HEK293 (cell line): ENCODE results near the gene BPIFA2.

Experiments
- CTCF ChIA-PET: fragments of 350-600 bp; formaldehyde crosslinking; extraction: SDS; loops from one replicate; lab custom pipeline; 2021; ENCODE audit warnings: antibody characterized with exemption; lab: Yijun Ruan, JAX
- POLR2A ChIA-PET: fragments of 300-600 bp; formaldehyde crosslinking; extraction: SDS; loops from one replicate; lab custom pipeline; 2020; ENCODE audit warnings: antibody characterized with exemption, inconsistent platforms; lab: Yijun Ruan, JAX
- H3K27ac ChIP-seq: fragments of 200-500 bp; sonication (Bioruptor generic); 2 replicates; pipeline ENCODE4 v1.5.1; 2014; ENCODE audit warnings: low read depth, low read length, control low read depth, inconsistent platforms; ENCODE audit errors: extremely low read depth
- H3K36me3 ChIP-seq, 2 experiments: fragments of 200-500 bp in 1 of 2; sonication (Bioruptor generic) in 1 of 2; 1 replicate in 1 of 2; 2 replicates in 1 of 2; pipeline ENCODE4 v1.5.1; 2014 to 2017; ENCODE audit warnings: inconsistent platforms in 2 of 2, low read length in 2 of 2; ENCODE audit not compliant: control insufficient read depth in 2 of 2, insufficient read depth in 1 of 2
- H3K4me1 ChIP-seq: fragments of 200-500 bp; sonication (Bioruptor generic); 2 replicates; pipeline ENCODE4 v1.5.1; 2014; ENCODE audit warnings: mild to moderate bottlenecking, low read length, inconsistent platforms; ENCODE audit not compliant: control insufficient read depth, insufficient read depth
- H3K4me3 ChIP-seq: 2 replicates; pipeline ENCODE4 v1.5.1; 2011; ENCODE audit warnings: low read depth, mild to moderate bottlenecking, control low read depth, low read length, moderate library complexity
- H3K9me3 ChIP-seq: fragments of 200-500 bp; sonication (Bioruptor generic); 2 replicates; pipeline ENCODE4 v1.5.1; 2014; ENCODE audit warnings: low read depth, low read length, inconsistent platforms; ENCODE audit not compliant: control insufficient read depth, insufficient read depth
- BCL11A ChIP-seq: fragments of 450-650 bp; formaldehyde crosslinking; IDR thresholded peaks from 2 replicates; pipeline ENCODE4 v1.5.1; 2016; ENCODE audit warnings: low read depth, missing biosample characterization, missing genetic modification characterization
- GFI1B ChIP-seq: fragments of 450-650 bp; formaldehyde crosslinking; IDR thresholded peaks from 2 replicates; pipeline ENCODE4 v1.5.1; 2016; ENCODE audit warnings: missing biosample characterization, missing genetic modification characterization
- MZF1 ChIP-seq: fragments of 450-650 bp; formaldehyde crosslinking; IDR thresholded peaks from 2 replicates; pipeline ENCODE4 v1.5.1; 2017; ENCODE audit warnings: missing biosample characterization, missing genetic modification characterization, borderline replicate concordance
- TRIM28 ChIP-seq: IDR thresholded peaks from 2 replicates; pipeline ENCODE4 v1.6.1; 2011; ENCODE audit warnings: low read length, control low read depth, borderline replicate concordance
- ZIC2 ChIP-seq: fragments of 450-650 bp; formaldehyde crosslinking; IDR thresholded peaks from 2 replicates; pipeline ENCODE4 v1.5.1; 2016; ENCODE audit warnings: missing biosample characterization, missing genetic modification characterization
- ZNF132 ChIP-seq: fragments of 450-650 bp; formaldehyde crosslinking; IDR thresholded peaks from 2 replicates; pipeline ENCODE4 v1.5.1; 2017; ENCODE audit warnings: missing biosample characterization, missing genetic modification characterization, borderline replicate concordance
- ZNF155 ChIP-seq: fragments of 450-650 bp; formaldehyde crosslinking; IDR thresholded peaks from 2 replicates; pipeline ENCODE4 v1.5.1; 2016; ENCODE audit warnings: missing biosample characterization, missing genetic modification characterization
- ZNF16 ChIP-seq: fragments of 450-650 bp; formaldehyde crosslinking; IDR thresholded peaks from 2 replicates; pipeline ENCODE4 v1.5.1; 2016; ENCODE audit warnings: low read depth, missing biosample characterization, missing genetic modification characterization
- ZNF169 ChIP-seq: fragments of 450-650 bp; formaldehyde crosslinking; IDR thresholded peaks from 2 replicates; pipeline ENCODE4 v1.5.1; 2016; ENCODE audit warnings: missing biosample characterization, missing genetic modification characterization
- ZNF175 ChIP-seq: fragments of 450-650 bp; formaldehyde crosslinking; IDR thresholded peaks from 2 replicates; pipeline ENCODE4 v1.5.1; 2016; ENCODE audit warnings: missing biosample characterization, missing genetic modification characterization
- ZNF501 ChIP-seq: fragments of 450-650 bp; formaldehyde crosslinking; IDR thresholded peaks from 2 replicates; pipeline ENCODE4 v1.5.1; 2016; ENCODE audit warnings: missing biosample characterization, missing genetic modification characterization
- ZNF518A ChIP-seq: fragments of 450-650 bp; formaldehyde crosslinking; conservative IDR thresholded peaks from 2 replicates; pipeline ENCODE4 v1.5.1; 2016; ENCODE audit warnings: low read depth, missing biosample characterization, missing genetic modification characterization
- ZNF529 ChIP-seq: fragments of 450-650 bp; formaldehyde crosslinking; IDR thresholded peaks from 2 replicates; pipeline ENCODE4 v1.5.1; 2017; ENCODE audit warnings: missing genetic modification characterization, missing biosample characterization; ENCODE audit not compliant: insufficient replicate concordance
- ZNF626 ChIP-seq: fragments of 450-650 bp; sonication (Bioruptor Pico); formaldehyde crosslinking; IDR thresholded peaks from 2 replicates; pipeline ENCODE4 v1.5.1; 2018; ENCODE audit warnings: missing biosample characterization, missing genetic modification characterization, inconsistent platforms
- ZNF664 ChIP-seq: fragments of 450-650 bp; formaldehyde crosslinking; IDR thresholded peaks from 2 replicates; pipeline ENCODE4 v1.5.1; 2016; ENCODE audit warnings: missing biosample characterization, missing genetic modification characterization
- ZNF747 ChIP-seq: fragments of 450-650 bp; formaldehyde crosslinking; IDR thresholded peaks from 2 replicates; pipeline ENCODE4 v1.5.1; 2016; ENCODE audit warnings: missing biosample characterization, missing genetic modification characterization
- ZNF768 ChIP-seq: fragments of 450-650 bp; formaldehyde crosslinking; IDR thresholded peaks from 2 replicates; pipeline ENCODE4 v1.5.1; 2018; ENCODE audit warnings: missing biosample characterization, mild to moderate bottlenecking, missing genetic modification characterization
- ZNF777 ChIP-seq: fragments of 450-650 bp; formaldehyde crosslinking; IDR thresholded peaks from 2 replicates; pipeline ENCODE4 v1.5.1; 2017; ENCODE audit warnings: missing biosample characterization, missing genetic modification characterization, borderline replicate concordance
- ZSCAN5A ChIP-seq: fragments of 450-650 bp; formaldehyde crosslinking; IDR thresholded peaks from 2 replicates; pipeline ENCODE4 v1.5.1; 2016; ENCODE audit warnings: missing biosample characterization, missing genetic modification characterization
- TF ChIP-seq, protein P1 (sequence below): fragments of 450-650 bp; formaldehyde crosslinking; IDR thresholded peaks from 2 replicates; pipeline ENCODE4 v1.5.1; 2017; ENCODE audit warnings: missing biosample characterization, missing genetic modification characterization
- TF ChIP-seq, protein P2 (sequence below): fragments of 450-650 bp; formaldehyde crosslinking; IDR thresholded peaks from 2 replicates; pipeline ENCODE4 v1.5.1; 2016; ENCODE audit warnings: missing biosample characterization, missing genetic modification characterization

BPIFA2 gene

DNA sequence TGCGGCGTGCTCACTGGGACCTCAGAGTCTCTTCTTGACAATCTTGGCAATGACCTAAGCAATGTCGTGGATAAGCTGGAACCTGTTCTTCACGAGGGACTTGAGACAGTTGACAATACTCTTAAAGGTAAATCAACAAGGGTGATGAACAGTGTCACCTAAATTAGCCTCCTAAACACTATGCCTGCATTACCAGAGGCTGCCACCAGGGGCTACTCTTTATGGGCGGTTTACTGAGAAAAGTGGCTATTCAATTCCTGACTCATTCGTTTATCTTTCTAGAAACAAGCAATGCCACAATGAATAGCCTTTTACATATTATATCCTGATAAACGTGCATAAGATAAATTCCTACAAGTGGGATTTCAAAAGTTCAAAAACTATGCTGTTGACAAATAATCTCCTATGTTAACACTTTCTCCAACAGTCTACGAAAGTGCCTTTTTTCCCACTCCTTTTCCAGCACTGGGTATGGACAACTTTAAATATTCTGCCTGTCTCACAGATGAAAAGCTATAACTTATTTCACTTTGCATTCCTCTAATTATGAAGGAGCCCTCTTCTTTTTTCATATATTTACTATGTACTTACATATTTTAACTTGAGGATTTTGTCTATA, 1.3 kb downstream of the BPIFA2 start:
- H3K36me3 ChIP-seq, result no peaks in the 10 kb centered on the region
- no peak overlapping the region for H3K4me3 ChIP-seq
- H3K9me3 ChIP-seq, result no peaks in the 10 kb centered on the region
- POLR2A ChIA-PET, result no interaction called here
- CTCF ChIA-PET, result interaction anchor here (0.6 to 1.3 kb wide), 4 partner anchors 9 to 252 kb away, joined by 3 to 6 read pairs (median 3); no protein-coding TSS in a partner anchor
- H3K4me1 ChIP-seq, result no peaks in the 10 kb centered on the region
- no peak overlapping the region for H3K27ac ChIP-seq
- TF ChIP-seq ZNF777 (tag by site-specific recombination), result no peak
- TF ChIP-seq ZNF768, result no peak
- no peak for TF ChIP-seq ZNF518A (tag by site-specific recombination)
- no peak for TF ChIP-seq ZIC2
- TF ChIP-seq ZNF132 (tag by site-specific recombination), result no peak
- no peak for TF ChIP-seq ZNF747 (tag by site-specific recombination)
- no peak for TF ChIP-seq ZNF501 (tag by site-specific recombination)
- no peak for TF ChIP-seq ZSCAN5A (tag by site-specific recombination)
- no peak for TF ChIP-seq ZNF16 (tag by site-specific recombination)
- no peak for TF ChIP-seq ZNF155 (tag by site-specific recombination)
- no peak for TF ChIP-seq ZNF175 (tag by site-specific recombination)
- no peak for TF ChIP-seq ZNF664

DNA sequence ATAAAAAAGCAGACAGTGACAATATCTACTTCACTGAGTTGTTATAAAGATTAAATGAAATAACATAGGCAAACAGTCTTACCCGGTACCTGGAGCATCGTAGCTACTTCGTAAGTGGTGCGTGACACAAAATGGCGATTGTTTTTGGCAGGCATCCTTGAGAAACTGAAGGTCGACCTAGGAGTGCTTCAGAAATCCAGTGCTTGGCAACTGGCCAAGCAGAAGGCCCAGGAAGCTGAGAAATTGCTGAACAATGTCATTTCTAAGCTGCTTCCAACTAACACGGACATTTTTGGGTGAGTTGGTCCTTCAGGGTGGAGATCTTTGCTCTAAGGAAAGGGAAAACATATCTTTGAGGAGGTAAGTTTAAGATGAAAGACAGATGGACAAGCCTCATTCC, 4.8 kb downstream of the BPIFA2 start:
- ChIA-PET CTCF (no interaction called here), POLR2A (no interaction called here)
- TF ChIP-seq ZIC2 (no peak), MZF1 (no peak), GFI1B (tag by site-specific recombination) (no peak), BCL11A (tag by site-specific recombination) (no peak), ZNF169 (tag by site-specific recombination) (no peak), ZNF529 (tag by site-specific recombination) (no peak), TRIM28 (no peak), ZNF626 (no peak)
- TF ChIP-seq, protein P1, sequence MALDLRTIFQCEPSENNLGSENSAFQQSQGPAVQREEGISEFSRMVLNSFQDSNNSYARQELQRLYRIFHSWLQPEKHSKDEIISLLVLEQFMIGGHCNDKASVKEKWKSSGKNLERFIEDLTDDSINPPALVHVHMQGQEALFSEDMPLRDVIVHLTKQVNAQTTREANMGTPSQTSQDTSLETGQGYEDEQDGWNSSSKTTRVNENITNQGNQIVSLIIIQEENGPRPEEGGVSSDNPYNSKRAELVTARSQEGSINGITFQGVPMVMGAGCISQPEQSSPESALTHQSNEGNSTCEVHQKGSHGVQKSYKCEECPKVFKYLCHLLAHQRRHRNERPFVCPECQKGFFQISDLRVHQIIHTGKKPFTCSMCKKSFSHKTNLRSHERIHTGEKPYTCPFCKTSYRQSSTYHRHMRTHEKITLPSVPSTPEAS (tag by site-specific recombination), result no peak
- TF ChIP-seq, protein P2, sequence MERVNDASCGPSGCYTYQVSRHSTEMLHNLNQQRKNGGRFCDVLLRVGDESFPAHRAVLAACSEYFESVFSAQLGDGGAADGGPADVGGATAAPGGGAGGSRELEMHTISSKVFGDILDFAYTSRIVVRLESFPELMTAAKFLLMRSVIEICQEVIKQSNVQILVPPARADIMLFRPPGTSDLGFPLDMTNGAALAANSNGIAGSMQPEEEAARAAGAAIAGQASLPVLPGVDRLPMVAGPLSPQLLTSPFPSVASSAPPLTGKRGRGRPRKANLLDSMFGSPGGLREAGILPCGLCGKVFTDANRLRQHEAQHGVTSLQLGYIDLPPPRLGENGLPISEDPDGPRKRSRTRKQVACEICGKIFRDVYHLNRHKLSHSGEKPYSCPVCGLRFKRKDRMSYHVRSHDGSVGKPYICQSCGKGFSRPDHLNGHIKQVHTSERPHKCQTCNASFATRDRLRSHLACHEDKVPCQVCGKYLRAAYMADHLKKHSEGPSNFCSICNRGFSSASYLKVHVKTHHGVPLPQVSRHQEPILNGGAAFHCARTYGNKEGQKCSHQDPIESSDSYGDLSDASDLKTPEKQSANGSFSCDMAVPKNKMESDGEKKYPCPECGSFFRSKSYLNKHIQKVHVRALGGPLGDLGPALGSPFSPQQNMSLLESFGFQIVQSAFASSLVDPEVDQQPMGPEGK (tag by site-specific recombination), result no peak
- Histone ChIP-seq H3K4me1 (no peaks in the 10 kb centered on the region), H3K4me3 (no peak overlapping the region), H3K36me3 (no peaks in the 10 kb centered on the region), H3K9me3 (no peaks in the 10 kb centered on the region), H3K27ac (no peak overlapping the region)
